Measurements from ENCODE around the gene NDUFAF7.
"Not testable (repeated sequence)": the region's sequence is repeated elsewhere in the genome, so short reads cannot be mapped to it uniquely, and the experiment has no call there.

The NDUFAF7 gene

DNA sequence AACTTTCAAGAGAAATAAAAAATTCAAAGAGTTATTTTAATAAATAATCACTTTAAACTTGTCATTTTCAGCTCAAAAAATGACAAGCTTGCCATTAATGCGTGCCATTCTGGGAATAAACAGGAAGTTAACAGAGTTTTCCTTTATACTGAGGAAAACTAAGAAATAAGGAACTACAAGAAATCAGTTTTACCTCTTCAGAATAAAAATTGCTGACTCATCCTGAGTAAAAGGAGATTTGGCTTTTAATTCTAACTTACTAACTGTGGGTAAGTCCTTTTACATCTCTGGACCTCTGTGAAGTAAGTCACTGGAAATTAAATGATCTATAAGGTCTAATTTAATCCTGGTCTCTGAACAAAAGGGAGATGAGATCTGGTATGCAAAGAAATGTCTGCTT is 16.2 kb upstream of the NDUFAF7 start:
- no peak for FAIRE-seq

DNA sequence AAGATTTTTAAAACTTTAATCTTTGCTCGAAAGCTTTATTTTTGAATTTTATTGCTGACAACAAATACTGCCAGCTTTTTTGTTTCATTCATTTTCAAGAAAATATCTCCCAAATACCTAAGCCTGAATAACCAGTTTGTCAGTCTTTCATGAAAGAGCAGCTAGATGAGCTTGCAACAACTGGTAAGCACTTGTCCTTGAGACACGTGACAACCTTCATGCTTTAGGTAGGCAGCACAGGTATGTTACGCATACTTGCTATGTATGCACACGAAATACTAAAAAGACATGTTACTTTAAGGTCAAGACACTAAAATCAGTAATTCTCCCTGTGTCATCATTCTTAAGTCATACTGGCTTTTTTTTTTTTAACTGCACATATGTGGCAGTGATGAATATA is 12.4 kb upstream of the NDUFAF7 start:
- FAIRE-seq = no peak

DNA sequence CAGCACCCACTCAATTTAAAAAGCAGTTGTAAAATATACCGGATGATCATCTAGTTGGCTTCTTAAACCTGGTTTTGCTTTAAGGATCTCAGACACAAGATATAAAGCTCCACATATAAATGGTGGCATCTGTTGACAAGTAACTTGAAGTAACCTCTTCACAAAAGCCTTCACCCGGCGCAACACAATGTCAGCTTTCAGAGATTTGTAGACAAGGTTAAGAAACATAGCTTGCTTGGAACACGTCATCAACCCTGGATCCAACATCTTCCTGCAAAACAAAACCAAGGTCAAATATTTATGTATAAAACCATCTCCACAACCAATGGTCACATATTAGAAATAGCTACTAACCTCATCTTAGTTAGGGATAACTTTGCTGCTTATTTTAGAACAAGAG is 8.3 kb upstream of the NDUFAF7 start:
- FAIRE-seq = no peak

DNA sequence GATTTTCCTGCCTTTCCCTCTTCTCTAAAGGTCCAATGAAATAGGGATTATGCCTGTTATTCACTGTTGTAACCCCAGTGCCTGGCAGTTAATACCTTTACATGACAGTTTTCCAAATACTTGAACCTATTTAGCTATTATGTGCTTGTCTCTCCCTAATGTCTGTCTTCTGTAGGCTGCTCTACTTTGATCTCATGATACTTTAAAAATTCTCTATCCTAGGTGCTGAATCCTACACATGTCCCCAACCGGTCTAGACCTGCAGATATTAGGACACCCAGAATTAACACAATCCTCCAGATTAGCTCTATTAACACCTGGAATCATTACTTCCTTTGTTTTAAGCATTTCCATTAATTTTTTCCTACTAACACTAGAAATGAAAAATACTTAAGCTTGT is 7.4 kb upstream of the NDUFAF7 start:
- no peak for FAIRE-seq

DNA sequence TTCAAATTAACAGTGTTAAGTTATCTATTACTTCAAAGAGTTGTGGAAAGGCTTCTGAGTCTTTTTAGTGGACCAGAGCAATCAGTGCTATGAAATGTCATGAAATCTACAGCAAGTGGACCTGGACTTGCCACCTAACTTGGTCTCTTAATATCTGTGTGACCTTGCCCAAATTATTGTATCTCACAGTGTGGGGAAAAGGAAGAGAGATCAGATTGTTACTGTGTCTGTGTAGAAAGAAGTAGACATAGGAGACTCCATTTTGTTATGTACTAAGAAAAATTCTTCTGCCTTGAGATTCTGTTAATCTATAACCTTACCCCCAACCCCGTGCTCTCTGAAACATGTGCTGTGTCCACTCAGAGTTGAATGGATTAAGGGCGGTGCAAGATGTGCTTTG is 6.3 kb upstream of the NDUFAF7 start:
- FAIRE-seq = not testable (repeated sequence)

DNA sequence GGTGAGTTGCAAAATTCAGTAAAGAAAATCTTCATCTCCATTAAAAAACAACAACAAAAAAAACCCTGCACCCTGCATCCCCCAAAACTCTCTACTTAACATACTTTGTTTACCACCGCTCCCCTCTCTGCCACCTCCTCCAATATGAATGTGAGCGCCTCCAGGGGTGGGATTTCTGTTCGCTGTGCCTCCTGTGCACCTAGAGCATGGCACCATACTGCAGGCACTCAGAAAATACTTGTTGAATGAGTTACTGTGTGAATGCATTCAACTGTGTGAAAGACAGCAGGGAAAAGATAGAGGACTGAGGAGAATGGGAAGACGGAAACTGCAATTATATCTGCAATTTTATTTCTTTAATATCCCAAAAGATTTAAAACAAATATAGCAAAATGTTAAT is 4.6 kb upstream of the NDUFAF7 start:
- no peak for FAIRE-seq

DNA sequence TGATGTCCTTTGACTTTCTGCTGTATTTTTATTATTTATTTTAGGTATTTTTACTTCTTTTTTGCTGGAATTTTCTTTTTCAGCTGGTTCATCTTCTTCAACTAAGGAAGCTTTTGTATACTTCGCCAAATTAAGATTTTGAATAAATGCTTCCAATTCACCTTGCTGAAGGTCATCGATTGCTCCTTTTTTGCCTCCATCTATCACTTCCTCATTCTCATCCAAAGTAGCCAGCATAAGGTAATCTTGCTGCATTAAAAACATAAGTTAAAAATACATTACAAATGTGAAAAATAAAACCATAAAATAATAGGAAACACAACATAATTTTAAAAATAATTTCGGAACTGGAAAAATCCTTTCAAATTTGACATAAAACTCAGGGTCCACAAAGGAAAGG is 2.7 kb upstream of the NDUFAF7 start:
- FAIRE-seq = no peak

DNA sequence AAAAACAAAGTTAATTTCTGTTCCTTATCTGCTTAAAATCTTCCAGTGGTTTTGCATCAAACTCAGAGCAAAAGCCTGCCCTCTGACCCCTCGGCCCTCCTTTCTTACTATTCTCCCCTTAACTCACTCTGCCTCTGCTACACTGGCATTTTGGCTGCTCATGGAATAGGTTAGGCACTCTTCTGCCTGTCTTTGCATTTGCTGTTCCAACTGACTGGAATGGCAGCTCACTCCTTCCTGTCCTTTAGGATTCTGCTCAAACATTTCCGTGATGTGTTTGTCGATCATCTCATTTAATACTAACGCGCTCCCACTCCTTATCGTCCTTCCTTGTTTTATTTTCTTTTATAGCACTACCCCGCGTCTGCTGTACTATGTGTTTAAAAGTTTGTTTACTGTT is 877 bp upstream of the NDUFAF7 start:
- no peak for FAIRE-seq

DNA sequence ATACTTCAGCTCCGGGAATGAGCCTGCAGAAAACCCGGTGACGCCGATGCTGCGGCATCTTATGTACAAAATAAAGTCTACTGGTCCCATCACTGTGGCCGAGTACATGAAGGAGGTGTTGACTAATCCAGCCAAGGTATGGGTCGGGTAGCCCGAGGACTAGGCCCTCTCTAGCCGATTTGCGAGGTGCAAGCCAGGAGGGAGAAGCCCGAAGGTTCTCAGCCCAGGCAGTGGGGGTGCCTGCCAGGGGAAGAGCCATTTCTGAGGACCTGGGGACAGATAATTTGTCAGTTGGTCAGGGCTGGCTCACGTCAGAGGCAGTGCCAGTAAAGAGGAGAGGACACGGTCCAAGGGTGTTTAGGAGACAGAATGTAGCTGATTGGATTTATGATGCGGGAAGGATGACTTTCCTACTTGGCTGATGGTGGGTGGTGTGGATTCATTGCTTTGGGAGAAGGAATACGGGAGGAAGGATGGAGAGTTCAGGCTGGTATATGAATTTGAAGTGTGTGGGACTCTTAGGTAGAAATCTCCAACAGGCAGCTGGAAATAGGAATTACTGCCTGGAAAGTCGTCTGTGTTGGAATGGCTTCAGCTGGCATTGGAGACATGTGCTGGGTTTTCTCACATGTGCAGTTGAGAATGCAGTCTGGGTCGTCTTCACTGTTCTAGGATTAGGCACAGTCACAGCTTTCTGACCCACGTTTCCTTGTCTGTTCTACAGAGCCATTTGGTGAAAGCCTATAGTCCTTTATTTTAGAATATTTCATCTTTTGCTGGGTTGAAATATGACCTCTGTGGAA is 874 bp downstream of the NDUFAF7 start:
- FAIRE-seq = no peak

DNA sequence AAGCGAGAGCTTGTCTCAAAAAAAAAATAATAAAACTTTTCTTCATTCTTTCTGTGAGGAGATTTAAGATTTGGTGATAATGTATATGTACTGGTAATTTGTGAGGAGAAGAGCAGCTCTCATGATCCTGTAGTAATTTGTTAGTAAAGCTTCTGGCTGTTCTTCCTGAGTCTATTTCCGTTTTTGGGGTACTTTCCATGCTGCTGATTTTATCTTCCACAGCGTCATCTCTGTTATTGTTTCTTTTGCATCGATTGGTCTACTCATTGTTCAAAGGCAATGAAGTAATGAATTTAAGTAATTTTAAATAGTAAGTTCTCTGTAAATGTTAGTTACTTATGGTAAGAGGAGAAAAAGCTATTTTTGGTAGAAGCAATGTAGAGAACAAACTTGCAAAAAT is 12.0 kb downstream of the NDUFAF7 start:
- no peak for FAIRE-seq

DNA sequence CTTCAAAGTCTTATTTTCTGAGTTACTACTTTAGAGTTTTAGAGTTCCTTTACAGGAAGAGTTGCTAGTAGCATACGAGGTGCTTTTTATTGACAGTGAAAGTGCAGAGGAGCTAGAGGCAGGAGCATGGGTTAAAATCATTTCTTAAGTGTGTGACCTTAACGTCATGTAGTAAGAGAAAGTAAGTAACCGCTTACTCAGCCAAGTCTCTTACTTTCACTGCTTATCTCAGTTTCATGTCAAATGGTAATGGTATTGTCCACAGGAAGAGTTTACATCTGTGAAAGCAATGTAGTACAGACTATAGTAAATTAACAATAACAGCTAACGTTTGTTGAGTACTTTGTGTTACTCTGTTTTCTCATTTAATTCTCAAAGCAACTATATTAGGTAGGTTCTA is 12.6 kb downstream of the NDUFAF7 start:
- no peak for FAIRE-seq

DNA sequence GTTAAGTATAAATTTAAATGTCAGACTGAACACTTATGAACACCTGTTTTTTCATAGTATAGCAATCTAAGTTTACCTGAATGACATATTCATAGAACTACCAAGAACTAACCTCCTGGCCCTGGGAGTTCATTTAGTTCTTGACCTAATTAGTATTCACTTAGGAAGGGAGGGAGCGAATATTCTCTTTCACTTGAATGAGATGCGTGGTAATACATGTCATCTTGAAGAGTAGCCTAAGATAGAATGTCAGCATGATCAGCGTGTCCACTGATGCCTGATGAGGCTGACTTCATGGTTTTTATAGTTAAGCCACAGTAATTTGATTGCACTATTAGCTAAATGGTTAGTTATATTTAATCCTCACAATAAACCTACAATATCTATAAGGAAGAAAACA is 13.3 kb downstream of the NDUFAF7 start:
- no peak for FAIRE-seq

DNA sequence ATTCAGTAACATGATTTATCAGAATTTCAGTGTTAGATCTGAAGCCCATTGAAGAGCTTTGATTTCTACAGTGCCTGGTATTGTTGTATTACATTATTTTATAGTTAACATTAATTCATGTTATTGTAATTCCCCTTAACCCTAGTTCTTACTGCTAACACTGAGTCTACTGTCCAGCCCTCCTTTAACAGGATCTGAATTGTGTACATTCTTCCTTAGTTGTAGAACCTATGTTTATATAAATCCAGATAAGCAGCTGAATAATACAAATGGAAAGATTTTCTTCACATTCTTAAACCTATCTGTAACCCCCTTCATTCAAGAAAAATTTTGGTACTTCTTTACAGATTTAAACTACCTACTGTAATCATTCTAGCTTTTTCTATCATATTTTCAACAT is 14.7 kb downstream of the NDUFAF7 start:
- no peak for FAIRE-seq

DNA sequence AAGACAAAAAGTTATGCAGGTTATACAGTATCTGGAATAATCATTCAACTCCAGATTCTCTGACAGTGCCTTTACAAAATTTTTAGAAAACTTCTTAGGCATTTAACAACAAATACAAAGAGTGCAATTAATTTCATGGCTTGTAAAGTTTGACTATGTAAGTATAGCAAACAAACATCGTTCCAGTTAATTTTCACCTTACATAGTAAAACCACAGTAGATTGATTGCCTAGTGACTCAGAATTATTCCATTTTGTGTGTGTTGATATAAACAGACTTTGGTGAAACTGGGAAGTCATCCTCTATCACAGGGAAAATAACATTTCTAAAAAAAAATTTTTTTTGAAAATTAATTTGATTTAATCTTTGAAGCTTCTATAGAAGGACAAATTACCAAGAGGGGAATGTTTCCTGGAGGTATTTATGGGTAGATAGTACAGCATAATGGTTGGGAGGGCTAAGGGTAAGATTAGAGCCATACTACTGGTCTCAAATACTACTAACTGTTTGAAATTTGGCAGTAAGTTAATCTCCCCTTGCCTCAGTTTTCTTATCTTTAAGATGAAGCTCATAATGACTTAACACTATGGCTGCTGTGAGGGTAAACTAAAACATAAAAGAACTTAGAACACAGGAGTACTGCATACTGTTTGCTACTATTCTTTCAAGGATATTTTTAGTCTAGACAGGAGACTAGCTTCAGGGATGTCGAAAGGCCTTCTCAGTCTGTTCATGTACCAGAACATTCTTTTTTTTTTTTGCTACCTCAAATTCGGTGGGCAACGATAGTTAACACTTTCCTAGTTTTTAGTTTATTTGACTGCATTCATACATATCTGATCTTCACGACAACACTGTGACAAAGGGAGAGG is 19.6 kb downstream of the NDUFAF7 start:
- FAIRE-seq = no peak

DNA sequence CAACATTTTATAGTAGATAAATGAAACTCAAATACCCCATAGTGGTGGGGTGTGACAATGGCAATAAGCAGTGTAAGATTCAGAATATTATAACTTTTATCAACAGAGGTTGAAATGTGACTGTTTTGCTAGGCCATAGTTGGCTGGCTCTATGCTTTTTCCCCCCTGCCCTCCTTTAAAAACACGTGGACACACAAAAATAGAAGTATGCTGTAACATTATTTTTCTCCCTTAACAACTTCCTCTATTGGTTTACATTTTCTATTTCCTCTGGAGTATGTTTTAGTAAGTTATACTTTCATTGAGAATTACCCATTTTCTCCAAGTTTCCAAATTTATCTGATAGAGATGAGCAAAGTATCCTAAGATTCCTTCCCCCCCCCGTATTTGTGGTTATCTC is 31.1 kb downstream of the NDUFAF7 start:
- FAIRE-seq = no peak

DNA sequence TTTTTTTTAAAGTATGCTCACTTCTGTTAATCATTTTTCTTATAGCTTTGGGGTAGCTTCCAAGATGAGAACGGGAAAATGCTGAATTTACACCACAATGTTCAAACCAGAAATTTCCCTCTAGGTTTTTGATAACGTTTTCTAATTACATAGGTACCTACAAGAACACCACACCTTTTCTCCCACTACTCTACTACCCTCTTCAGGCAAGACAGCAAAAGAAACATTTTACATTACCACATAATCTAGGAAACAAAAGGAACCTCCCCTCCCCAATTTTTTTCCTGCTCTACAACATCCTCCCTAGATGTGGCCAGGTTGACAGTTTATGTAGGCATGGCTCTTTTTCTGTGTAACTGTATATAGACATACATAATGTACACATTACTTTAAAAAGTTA is 32.4 kb downstream of the NDUFAF7 start:
- FAIRE-seq = no peak

DNA sequence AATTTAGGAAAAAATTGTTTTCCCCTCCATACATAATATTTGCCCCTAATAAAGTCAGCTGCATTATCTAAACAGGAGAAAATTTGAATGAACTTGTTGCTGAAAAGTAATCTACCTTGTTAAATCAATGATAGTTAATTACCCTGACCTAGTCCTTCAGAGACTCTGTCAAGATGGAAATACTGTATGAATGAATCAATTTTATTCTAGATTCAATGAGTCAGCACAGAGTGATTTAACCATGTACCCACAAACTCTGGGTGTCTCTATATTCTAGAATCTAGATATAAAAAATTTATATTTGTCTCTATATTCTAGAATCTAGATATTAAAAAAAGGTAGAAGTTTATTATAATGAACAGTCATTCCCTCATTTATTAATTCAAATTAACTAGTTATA is 36.2 kb downstream of the NDUFAF7 start:
- FAIRE-seq = no peak

DNA sequence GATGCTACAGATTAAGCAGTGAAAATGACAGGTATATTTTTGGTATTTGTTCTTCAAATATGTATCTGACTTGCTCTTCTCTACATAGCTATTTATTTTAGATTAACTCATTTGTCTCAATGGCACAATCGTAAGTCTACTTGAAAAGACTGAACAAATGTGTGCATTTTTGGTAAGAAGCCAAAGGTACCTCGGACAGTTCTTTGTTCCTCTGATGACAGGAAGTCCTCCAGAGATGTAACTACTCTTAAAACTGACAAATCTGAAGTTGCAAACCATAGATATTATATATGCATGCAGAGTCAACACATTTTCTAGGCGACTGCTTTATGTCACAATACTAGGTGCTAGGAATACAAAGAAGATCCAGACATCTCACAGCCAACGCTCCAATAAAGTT is 36.7 kb downstream of the NDUFAF7 start:
- FAIRE-seq = no peak

DNA sequence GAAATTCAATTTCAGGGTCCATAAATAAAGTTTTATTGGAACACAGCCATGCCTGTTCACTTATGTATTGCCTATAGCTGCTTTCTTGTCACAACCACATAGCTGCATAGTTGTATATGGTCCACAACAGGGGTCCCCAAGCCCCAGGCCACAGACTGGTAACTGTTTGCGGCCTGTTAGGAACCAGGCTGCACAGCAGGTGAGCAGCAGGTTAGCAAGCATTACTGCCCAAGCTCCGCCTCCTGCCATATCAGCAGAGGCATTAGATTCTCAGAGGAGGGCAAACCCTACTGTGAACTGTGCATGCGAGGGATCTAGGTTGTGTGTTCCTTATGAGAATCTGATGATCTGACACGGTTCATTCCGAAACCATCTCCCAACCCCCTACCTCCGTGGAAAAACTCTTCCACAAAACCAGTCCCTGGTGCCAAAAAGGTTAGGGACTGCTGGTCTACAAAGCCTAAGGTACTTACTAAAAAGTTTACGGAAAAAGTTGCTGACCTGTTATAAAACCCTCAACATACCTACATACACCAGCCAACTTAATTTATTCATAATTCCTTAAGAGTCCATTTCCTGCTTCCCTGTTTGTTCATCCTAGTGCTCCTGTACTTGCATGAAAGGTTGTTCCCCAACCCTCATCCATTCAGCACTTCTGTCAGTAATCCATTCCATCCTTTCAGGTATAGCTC is 40.1 kb downstream of the NDUFAF7 start:
- no peak for FAIRE-seq

DNA sequence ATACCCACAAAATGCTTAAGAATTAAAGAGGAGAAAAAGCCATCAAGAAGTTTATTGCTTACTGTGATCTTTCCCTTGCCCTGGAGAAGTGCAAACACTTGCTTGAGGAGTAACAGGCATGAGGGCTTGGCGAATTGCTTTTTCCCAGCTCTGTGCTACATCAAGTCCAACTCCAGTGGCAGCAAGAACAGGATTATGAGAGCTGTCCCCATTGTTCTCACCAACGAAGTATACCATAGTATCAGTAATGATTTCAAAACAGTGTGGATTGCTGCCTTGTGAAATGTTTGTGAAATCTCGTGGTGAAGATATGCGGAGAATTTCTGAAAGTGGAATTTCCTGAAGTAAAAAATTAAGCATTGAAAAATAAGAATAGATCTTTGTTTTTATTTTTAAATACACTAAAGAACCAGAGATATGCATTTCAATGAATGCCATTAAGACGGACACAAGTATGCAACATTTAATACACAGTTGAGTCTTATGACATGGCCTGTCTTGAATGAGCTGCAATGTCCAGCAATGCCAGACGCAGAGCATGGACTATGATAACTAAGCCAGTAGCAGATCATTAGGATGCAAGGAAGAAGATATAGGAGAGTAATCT is 43.0 kb downstream of the NDUFAF7 start:
- no peak for FAIRE-seq

DNA sequence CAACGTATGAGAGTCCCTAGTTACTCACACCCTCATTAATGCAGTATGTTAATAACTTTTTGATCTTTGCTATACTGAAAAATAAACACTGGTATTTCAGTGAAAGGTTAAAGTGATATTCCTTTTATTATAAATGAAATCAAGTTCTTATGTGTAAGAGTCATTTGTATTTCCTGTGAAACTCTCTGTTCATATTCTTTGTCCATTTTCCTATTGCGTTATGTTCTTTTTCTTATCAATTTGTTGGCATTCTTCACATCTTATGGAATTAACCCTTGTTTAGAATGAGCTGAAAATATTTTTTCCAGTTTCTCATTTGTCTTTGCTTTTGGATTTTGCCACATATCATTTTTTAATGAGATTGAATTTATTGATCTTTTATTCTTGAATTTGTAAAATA is 44.8 kb downstream of the NDUFAF7 start:
- no peak for FAIRE-seq

DNA sequence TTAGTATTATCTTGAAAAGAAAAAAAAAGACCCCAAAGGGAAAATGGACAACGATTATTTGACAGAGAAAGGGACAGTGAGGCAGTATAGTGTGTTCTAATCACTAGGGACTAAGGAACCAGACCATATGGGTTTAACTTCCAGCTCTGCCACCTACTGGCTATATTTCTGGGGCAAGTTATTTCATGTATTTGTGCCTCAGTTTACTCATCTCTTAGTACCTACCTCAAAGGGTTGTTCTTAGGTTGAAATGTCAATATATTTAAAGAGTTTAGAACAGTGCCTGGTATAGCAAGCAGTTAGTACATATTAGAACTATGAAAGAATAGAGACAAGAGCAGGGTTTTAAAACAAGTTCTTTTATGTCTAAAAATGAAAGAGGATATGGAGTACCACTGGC is 50.5 kb downstream of the NDUFAF7 start:
- FAIRE-seq = no peak

DNA sequence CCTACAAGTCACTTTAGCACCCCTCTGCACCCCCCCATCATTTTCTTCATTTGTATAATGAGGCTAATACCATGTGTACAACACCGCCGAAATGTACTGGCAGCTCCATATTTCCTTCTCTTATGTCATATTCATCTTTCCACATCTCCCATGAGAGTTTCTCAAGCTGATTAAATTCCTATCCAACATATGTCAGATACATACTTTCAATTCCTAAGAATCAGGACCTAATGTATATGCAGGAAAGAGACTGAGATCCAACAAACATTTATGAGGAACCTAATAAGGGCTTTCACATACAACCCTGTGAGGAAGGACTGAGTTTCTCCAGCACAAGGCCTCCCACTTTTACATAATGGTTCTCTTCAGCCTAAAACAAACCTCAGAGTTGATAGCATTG is 51.3 kb downstream of the NDUFAF7 start:
- no peak for FAIRE-seq

Measured in colon (tissue), 2 donors.